HG03575 (cell line): ENCODE data around the gene DNAL1.
"Not testable (repeated sequence)": the region's sequence is repeated elsewhere in the genome, so short reads cannot be mapped to it uniquely, and the experiment has no call there.

Experiments
- ATAC-seq: cut with Tn5 transposase; IDR thresholded peaks from one replicate; pipeline ENCODE4 v1.9.1; 2021; ENCODE audit not compliant: unreplicated experiment, insufficient number of reproducible peaks, low FRiP score; ENCODE audit errors: extremely low read depth

The DNAL1 gene

DNA sequence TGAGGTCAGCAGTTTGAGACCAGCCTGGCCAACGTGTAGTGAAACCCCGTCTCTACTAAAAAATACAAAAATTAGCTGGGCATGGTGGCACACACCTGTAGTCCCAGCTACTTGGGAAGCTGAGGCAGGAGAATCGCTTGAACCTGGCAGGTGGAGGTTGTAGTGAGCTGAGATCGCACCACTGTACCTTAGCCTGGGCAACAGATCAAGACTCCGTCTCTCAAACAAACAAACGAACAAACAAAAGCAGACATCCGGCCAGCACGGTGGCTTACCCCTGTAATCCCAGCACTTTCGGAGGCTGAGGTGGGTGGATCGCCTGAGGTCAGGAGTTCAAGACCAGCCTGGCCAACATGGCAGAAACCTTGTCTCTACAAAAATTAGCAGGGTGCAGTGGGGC is 8.4 kb upstream of the DNAL1 start:
- ATAC-seq: not testable (repeated sequence)

DNA sequence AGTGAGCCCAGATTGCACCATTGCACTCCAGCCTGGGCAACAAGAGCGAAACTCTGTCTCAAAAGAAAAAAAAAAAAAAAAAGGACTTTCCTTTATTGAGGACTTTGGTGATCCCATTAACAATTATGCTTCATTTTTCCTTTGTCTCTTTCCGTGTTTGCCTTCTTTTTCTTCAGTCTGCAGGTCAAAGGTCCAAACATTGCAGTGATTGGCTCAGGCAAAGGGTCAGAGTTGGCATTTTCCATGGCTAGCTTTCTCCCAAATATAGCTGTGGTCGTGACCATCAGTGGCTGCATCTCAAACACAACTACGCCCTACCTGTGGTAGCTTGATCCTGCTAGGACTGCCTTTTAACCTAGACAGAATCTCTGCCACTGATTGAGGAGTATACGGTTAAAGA is 7.0 kb upstream of the DNAL1 start:
- no peak for ATAC-seq

DNA sequence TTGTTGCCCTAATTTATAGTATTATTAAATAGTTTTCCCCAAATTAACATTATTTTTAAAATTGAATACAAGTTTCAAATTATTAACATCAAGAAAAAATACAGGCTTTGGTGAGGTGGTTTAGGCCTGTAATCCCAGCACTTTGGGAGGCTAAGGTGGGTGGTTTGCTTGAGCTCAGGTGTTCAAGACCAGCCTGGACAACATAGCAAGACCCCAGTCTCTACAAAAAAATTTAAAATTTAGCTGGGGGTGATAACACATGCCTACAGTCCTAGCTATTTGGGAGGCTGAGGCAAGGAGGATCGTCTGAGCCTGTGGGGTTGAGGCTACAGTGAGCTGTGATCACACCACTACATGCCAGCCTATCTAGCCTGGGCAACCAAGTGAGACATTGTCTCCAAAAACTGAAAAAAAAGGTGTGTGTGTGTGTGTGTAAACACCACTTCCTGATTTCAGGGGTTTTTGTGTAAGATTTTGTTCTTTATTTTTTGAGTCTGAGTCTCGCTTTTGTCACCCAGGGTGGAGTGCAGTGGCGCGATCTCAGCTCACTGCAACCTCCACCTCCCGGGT is 3.9 kb upstream of the DNAL1 start:
- no peak for ATAC-seq

DNA sequence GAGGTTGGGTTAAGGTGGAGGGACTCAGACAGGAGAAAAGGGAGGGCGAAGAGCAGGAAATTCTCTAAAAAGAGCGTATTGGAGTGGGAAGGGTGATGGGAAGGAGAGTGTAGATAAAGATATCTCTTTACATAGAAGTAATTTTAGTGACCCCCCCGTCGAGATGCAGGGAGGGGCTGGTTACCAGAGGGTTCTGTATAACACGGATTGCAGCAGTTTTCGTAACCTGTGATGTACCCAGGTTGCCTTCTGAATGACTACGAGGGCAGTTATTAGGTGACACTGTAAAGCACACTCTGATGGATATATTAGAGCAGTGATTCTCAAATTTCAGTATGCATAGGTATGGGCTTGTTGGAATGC is 443 bp downstream of the DNAL1 start:
- ATAC-seq: no peak

DNA sequence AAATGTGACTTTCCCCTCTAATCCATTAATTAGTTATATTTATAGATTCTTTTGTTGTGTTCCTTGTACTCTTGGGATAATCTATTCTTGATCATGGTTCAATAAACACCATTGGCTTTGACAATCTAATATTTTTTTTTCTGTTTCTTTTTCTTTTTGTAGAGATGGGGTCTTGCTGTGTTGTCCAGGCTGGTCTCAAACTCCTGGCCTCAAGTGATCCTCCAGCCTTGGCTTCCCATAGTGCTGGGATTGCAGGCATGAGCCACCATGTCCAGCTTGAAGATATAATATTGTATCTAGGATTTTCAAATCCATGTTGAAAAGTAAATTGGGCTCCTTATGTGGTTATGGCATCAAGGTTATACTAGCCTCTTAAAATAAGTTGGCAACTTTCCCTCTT is 6.2 kb downstream of the DNAL1 start:
- ATAC-seq: no peak

DNA sequence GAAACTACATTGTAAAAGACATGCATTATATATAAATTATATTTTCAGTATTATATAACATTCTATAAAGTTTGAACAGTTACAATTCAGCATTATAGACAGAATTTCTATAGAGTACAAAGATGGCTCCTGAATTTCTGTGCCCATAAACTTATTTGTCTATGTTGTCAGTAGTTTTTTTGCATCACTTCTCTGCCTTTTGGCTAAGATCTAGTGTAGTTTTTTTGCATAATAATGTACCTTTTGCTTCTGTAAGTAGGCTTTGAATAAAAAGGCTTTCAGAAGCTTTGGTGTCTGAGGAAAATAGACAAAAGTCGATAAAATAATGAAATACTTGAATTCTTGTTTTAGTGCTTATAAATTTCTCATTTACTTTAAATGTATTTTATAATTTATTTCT is 11.1 kb downstream of the DNAL1 start:
- no peak for ATAC-seq

DNA sequence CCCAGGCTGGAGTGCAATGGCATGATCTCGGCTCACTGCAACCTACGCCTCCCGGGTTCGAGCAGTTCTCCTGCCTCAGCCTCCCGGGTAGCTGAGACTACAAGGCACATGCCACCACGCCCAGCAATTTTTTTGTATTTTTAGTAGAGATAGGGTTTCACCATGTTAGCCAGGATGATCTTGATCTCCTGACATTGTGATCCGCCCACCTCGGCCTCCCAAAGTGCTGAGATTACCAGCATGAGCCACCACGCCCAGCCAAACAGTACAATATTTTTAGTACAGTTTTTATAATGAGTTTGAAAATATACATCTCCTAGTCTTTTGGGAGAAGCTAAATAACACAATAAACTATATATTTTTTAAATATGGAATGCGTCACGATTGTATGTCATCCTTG is 14.4 kb downstream of the DNAL1 start:
- ATAC-seq: not testable (repeated sequence)

DNA sequence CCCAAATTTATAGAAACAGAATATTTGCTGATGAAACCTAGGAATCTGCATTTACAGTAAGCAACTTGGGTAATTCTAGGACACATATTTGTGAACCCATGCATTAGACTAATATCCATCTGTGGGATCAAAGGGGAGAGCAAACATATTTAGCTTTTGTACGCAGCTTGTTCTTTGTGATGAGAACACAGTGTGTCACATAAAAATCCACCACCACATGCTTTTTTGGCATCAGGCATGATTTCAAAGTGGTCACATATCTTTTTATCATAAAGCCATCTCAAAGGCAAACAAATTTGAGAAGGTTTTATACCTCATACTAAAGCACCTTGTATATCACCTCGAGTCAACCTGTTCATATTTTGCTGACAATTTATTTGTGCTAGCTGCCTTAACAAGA is 15.7 kb downstream of the DNAL1 start:
- ATAC-seq: no peak

DNA sequence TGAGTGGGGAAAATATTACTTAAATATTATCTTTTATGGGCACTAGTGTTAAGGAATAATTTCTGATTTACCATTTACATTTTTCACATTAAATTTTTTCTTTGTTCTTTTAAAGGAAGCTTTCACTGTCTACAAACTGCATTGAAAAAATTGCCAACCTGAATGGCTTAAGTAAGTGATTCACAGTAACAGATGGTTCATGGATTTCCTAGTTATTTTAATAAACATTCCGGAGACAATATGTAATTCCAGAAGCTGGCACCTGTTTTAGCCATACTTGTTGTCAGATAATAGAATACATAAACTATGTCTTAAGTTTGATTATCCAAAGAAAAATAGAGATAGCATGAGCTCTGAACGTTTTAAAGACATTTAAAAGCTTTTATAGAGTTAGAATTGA is 17.1 kb downstream of the DNAL1 start:
- no peak for ATAC-seq

DNA sequence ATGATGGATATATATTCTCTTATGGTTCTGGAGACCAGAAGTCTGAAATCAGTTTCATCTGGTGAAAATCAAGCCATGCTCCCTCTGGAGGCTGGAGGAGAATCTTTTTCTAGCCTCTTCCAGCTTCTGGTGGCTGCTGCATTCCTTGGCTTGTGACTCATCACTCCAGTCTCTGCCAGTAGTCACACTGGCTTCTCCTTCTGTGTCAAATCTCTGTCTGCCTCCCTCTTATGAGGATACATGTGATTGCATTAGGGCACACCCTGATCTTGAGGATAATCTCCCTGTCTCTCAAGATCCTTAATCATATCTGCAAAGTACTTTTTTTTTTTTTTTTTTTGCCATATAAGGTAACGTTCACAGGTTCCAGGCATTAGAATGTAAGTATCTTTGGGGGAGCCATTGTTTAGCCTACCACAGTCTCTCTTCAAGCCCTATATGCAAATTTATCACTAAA is 17.7 kb downstream of the DNAL1 start:
- ATAC-seq: no peak

DNA sequence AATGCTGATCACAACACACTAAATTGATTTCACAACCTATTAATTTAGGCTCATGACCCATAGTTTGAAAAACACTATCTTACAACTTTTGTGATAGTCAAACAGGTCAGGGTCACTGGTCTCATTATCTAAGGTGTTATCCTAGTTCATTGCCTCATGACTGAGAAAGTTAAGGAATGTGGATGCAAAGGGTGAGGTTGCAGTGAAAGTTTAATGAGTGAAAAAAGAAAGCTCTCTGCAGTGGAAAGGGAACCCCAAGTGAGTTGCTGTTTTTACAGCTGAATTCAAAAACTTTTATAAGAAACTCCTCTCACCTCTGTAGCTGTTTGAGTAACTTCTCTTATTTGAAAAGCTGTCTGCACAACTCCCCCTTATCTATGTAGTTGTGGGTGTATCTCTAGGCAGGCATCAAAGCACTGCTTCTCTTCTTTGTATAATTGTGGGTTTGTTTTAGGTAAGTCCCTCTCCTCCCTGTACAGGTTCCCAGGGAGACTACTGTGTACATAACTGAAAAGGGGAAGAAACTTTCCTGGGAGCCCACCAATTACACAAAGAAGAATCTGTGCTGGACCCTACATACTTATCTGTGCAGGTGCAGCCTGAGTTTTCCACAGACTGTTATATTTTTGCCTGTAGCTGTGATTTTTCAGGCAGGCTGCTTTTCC is 18.9 kb downstream of the DNAL1 start:
- ATAC-seq: no peak

DNA sequence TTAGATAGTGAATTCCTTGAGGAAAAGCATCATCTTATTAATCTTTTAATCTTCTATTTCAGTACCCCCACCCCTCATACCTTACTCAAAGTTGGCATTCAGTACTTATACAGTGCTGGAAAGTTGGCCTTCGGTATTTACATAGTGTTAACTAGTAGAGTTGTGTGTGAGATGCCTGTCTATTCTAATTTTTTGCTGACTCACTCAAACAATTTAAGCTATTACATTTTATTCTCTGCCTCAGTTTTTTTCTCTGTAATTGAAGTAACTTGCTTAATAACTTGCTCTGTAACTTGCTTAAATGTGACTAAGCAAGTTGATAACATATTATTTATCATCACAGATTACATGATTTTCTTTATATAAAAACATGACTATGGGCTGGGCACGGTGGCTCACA is 20.3 kb downstream of the DNAL1 start:
- ATAC-seq: no peak

DNA sequence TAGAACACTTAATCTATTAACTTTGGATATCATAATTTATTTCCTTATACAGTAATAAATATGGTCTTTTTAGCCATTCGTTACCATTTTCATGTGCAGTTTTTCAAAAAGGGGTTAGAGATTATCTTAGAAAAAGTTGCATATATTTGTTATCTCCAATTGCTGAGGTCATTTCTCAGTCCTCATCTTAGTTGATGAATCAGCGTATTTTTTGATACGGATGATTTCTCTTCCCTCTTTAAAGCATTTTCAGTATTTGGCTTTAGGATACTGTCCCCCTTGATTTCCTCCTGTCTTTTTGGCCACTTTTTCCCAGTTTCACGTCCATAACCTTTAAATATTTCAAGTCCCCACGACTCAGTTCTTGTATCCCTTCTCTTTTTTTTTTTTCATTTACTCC is 21.8 kb downstream of the DNAL1 start:
- ATAC-seq: no peak

DNA sequence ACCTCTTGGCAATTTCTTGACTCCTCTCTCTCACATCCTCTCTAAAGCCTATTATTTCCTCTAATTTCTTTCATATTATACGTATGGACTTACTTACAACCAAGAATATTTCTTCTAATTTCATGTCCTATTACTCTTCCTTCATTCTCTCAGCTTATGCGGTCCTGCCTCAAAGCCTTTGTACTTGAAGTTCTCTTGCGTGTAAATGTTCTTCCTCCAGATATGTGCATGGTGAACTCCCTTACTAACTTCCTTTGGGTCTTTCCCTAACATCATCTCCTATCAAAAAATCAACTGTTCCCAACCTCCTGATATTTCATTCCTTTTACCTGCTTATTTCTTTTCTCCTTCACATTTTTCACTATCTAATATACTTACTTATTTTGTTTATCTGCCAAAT is 23.1 kb downstream of the DNAL1 start:
- no peak for ATAC-seq

DNA sequence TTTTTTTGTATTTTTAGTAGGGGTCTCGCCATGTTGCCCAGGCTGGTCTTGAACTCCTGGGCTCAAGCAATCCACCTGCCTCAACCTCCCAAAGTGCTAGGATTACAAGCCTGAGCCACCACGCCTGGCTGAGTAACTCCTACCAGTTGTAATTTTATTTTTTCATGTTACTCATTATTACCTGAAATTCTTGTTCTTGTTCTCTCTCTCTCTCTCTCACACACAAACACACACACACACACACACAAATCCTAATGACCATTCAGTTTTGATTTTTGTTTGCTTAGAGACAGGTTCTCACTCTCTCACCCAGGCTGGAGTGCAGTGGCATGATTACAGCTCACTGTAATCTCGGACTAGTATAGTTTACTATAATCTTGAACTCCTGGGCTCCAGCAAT is 30.2 kb downstream of the DNAL1 start:
- ATAC-seq: no peak

DNA sequence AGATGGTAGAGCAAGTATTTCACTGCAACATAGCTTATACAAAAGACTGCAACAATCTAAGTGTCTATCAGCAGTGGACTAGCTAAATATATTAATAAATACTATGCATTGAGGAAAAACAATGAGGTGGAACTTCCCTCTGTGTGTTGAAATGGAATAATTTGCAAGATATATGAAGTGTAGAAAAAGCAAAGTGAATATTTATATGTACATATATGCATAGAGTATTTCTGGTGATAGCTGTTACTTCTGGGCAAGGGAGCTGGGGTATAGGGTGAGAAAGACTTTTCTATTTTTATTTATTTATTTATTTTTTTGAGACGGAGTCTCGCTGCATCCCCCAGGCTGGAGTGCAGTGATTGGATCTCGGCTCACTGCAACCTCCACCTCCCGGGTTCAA is 33.9 kb downstream of the DNAL1 start:
- no peak for ATAC-seq

DNA sequence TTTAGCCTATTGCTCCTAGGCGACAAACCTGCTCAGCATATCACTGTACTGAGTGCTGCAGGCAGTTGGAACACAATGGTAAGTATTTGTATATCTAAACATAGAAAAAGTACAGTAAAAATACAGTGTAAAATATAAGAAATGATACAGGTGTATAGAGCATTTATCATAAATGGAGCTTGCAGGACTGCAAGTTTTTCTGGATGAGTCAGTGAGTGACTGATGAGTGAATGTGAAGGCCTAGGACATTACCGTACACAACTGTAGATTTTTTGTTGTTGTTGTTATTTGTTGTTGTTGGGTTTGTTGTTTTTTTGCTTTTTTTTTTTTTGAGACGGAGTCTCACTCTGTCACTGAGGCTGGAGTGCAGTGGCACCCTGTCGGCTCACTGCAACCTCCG is 36.0 kb downstream of the DNAL1 start:
- ATAC-seq: no peak

DNA sequence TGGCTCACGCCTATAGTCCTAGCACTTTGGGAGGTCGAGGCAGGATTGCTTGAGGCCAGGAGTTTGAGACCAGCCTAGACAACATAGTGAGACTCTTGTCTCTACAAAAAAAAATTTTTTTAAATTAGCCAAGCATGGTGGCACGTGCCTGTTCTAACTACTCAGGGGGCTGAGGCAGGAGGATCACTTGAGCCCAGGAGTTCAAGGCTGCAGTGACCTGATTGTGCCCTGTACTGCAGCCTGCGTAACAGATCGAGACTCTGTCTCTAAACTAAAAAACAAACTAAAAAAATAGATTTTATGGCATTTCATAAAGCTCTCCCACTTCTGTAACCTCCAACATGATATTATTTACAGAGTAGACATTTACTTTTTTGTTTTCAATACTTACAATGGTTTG is 39.8 kb downstream of the DNAL1 start:
- ATAC-seq: no peak

DNA sequence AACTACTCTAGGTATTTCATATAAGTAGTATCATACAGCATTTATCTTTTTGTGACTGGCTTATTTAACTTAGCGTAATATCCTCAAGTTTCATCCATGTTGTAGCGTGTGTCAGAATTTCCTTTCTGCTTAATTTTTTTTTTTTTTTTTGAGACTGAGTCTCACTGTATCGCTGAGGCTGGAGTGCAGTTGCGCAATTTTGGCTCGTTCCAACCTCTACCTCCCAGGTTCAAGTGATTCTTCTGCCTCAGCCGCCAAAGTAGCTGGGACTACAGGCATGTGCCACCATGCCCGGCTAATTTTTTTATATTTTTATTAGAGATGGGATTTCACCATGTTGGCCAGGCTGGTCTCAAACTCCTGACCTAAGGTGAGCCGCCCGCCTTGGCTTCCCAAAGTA is 40.5 kb downstream of the DNAL1 start:
- ATAC-seq: no peak

DNA sequence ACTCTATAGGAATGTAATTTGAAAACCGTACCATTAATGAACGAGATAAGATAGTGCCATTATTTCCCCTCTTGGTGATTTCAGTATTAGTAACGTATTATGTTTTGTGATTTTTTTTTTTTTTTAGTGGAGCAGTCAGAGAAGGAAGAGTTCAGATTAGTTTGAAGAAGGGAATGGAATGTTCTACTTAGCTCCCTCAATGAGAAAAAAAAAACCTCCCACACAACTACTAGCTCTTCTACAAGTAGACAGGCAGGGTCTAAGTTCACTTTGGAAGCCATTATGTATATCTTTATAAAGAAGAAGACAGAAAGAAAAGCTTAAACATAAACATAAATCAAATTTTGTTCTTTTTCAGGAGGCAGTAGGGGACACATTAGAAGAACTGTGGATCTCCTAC is 42.1 kb downstream of the DNAL1 start:
- ATAC-seq: no peak

DNA sequence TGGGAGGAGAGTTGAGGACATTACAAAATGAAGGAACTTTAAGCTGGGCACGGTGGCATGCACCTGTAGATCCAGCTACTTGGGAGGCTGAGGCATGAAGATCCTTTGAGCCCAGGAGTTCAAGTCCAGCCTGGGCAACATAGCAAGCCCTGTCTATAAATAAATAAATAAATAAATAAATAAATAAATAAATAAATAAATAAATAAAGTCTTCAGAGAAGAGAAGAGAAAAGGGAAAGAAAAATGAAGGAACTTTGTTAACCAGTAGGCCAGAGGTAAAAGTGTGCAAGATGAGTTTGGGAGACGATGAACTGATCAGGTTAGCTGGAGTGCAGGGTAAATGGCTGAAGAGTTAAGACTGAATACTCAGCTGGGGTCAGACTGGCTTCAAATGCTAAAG is 49.3 kb downstream of the DNAL1 start:
- ATAC-seq: no peak
